Measurements from ENCODE around the gene MMP25. TPM values are rescaled to one million over a fixed set of nuclear protein-coding genes. Genes with fewer than 3 reads are reported as not detected.

Gene MMP25
- total and polyA plus RNA-seq, 9 of the 15 experiments (the other 6 are each of a cell fraction or from before 2014, with no cell fraction given) = 0.03 to 0.04 TPM; not detected in 7

DNA sequence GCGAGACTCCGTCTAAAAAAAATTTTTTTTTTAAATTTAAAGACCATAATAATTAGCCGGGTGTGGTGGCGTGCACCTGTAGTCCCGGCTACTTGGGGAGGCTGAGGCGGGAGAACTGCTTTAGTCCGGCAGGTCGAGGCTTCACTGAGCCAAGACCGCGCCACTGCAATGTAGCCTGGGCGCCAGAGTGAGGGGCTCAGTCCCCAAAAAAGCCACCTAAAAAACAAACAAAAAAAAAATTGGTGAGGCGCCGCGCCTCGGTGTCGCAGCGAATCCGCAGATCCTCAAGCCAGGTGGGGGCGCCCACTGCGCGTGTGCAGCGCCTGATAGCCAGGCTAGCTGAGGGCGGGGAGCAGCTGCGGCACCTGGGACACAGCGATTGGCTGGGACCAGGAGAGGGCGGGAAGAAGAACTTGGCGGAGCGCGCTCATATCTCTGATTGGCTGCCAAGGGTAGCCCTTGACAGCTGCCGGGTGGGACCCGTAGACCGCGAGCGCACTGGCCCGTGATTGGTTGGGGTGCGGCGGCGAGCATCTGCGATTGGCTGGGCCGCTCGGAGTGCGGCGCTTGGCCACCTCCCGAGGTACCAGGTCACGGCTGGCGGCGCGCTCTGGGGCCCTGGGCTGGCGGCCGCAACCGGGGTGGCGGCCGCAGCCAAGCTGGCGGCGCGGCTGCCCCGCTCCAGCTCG lies 42.6 kb upstream of the MMP25 start (continued):
- no peak for TF ChIP-seq ILF3 (IDR thresholded peaks at IDR 0.05; ENCODE audit: borderline replicate concordance)
- TF ChIP-seq MAFK (IDR thresholded peaks at IDR 0.05; ENCODE audit: low read length) = no peak
- TF ChIP-seq FOS (IDR thresholded peaks at IDR 0.05; ENCODE audit: extremely low read depth, insufficient read length) = peak; percentile 99
- no peak for TF ChIP-seq RBBP5 (IDR thresholded peaks at IDR 0.05; ENCODE audit: borderline replicate concordance, insufficient read depth, low read length, poor library complexity, severe bottlenecking)
- TF ChIP-seq TCF3 (CRISPR knock-in tag; IDR thresholded peaks at IDR 0.05) = peak; percentile 50; the same call in 1 of the 2 replicates
- no peak for TF ChIP-seq XRCC4 (IDR thresholded peaks at IDR 0.05; ENCODE audit: extremely low read depth, insufficient read depth, insufficient read length)
- TF ChIP-seq NONO (IDR thresholded peaks at IDR 0.05; ENCODE audit: low read depth in 2 of 2, low read length in 1 of 2) = no peak
- no peak for TF ChIP-seq DDX20 (tag; IDR thresholded peaks at IDR 0.05; ENCODE audit: low read depth)
- TF ChIP-seq, protein P1, sequence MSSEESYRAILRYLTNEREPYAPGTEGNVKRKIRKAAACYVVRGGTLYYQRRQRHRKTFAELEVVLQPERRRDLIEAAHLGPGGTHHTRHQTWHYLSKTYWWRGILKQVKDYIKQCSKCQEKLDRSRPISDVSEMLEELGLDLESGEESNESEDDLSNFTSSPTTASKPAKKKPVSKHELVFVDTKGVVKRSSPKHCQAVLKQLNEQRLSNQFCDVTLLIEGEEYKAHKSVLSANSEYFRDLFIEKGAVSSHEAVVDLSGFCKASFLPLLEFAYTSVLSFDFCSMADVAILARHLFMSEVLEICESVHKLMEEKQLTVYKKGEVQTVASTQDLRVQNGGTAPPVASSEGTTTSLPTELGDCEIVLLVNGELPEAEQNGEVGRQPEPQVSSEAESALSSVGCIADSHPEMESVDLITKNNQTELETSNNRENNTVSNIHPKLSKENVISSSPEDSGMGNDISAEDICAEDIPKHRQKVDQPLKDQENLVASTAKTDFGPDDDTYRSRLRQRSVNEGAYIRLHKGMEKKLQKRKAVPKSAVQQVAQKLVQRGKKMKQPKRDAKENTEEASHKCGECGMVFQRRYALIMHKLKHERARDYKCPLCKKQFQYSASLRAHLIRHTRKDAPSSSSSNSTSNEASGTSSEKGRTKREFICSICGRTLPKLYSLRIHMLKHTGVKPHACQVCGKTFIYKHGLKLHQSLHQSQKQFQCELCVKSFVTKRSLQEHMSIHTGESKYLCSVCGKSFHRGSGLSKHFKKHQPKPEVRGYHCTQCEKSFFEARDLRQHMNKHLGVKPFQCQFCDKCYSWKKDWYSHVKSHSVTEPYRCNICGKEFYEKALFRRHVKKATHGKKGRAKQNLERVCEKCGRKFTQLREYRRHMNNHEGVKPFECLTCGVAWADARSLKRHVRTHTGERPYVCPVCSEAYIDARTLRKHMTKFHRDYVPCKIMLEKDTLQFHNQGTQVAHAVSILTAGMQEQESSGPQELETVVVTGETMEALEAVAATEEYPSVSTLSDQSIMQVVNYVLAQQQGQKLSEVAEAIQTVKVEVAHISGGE (CRISPR knock-in tag; IDR thresholded peaks at IDR 0.05) = no peak
- TF ChIP-seq, protein P2, sequence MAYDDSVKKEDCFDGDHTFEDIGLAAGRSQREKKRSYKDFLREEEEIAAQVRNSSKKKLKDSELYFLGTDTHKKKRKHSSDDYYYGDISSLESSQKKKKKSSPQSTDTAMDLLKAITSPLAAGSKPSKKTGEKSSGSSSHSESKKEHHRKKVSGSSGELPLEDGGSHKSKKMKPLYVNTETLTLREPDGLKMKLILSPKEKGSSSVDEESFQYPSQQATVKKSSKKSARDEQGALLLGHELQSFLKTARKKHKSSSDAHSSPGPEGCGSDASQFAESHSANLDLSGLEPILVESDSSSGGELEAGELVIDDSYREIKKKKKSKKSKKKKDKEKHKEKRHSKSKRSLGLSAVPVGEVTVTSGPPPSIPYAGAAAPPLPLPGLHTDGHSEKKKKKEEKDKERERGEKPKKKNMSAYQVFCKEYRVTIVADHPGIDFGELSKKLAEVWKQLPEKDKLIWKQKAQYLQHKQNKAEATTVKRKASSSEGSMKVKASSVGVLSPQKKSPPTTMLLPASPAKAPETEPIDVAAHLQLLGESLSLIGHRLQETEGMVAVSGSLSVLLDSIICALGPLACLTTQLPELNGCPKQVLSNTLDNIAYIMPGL (CRISPR knock-in tag; IDR thresholded peaks at IDR 0.05) = no peak
- TF ChIP-seq ELF2 (CRISPR knock-in tag; IDR thresholded peaks at IDR 0.05) = no peak

Measured in K562 (cell line).